8988T (cell line): Measurements from ENCODE around the gene HTT.

Experiments used
- DNase-seq: peaks from one replicate; pipeline ENCODE4 v3.0.0; 2011

The HTT gene

DNA sequence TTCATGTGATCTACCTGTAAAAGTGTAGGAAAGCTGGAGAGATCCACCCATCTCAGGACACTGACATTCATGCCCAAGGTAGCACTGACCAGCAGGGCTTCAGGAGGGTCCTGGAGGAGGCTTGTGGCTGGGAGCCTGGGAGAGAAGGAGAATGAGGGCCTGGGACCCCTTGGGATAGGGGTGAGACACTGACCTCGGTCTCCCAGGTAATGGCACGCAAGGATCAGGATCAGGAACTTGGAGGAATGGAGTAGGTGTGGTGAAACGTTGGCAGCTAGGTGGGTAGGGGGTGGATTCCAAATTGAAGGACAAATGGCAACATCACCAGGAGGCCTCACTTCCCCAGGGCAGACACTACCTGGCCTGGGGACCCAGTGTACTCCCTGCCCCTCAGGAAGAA is 206.0 kb downstream of the HTT start:
- DNase-seq, result no peak

GRCh38 chr4:3283483-3283882 is 209.0 kb downstream of the HTT start:
- DNase-seq, result no peak

GRCh38 chr4:3283916-3284315 is 209.4 kb downstream of the HTT start:
- DNase-seq, result no peak

DNA sequence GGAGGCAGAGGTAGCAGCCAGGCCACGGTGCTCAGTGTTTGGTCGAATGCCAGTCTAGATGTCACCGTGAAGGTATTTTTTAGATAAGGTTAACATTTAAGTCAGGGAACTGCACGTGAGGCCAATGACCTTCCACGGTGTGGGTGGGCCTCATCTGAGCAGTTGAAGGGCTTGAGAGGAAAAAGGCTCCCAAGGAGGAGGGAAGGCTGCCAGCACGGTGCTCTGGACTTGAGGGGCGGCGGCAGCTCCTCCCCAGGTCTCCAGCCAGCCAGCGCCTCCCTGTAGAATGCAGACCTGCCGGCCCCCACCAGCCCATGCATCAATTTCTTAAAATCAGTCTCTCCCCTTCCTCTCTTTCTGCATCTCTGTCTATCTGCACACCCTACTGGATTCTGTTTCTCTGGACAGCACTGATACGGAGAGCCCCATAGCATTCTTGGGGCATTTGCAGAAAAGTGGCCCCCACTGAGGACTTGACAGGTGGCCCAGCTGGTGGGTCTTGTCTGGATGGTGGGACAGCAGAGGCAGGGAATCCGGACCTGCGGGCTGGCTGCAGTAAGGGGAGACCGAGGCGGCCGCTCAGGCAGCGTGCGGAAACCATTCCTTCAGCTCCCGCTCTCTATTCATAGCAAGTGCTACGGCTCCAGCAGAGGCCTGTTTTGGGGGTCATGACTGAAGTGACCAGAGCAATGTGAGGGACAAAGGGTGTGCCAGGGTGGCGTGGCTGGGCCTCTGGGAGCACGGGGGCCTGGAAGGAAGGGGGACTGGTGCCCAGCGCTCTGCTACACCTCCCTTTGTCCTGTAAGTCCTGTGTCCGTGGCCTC is 210.5 kb downstream of the HTT start:
- no peak for DNase-seq

- no peak for DNase-seq
Observed at GRCh38 chr4:3285558-3286334, 211.3 kb downstream of the HTT start.

GRCh38 chr4:3286335-3287175 is 212.1 kb downstream of the HTT start:
- DNase-seq, result no peak

GRCh38 chr4:3287271-3287971 is 212.9 kb downstream of the HTT start:
- DNase-seq, result no peak

DNA sequence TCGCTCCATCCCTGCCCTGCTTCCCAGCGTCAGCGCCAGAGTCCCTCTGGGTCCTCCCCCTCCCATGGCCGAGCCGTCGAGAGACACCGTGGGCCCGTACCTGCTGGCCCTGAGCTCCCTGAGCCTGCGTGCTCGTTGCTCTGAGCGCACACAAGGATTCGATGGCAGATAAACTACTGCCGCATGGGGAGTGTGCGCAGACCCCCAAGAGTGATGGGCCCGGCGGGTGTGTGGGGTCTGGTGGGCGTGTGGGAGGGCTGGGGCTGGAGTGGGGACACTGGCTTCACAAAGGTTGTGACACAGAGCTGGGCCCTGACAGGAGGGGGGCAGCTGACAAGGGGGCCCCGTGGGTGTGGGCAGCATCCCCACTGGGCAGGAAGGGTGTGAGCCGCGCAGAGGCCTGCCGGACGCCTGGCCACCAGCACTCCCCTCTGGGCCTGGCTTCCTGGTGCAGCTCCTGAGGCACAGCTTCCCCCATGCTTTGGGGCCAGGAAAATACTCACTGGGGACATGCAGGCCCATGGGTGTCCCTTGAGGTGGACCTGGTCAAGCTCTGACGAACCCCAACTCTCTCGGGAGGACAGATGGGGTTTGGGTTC is 213.6 kb downstream of the HTT start:
- DNase-seq, result no peak

- no peak for DNase-seq
Observed at GRCh38 chr4:3288571-3289094, 214.2 kb downstream of the HTT start.

DNA sequence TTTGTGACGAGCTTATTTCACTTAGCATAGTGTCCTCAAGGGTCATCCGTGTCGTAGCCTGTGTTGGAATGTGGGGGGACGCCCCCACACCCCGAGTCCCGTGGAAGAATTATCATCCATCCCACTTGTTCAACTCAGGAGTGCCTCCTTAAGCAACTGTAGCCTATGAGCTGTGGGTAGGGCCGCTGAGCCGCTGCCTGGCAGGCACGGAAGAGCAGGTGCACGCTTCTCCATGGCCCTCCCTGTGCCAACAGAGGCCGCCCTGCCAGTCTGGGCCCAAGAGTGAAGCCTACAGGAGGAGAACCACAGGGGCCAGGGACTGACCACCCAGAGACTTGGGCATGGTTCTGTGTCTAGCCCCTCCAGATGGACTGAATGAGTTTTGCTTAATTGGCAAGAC is 216.0 kb downstream of the HTT start:
- DNase-seq, result no peak

- no peak for DNase-seq
Observed at GRCh38 chr4:3290889-3291321, 216.4 kb downstream of the HTT start.

DNA sequence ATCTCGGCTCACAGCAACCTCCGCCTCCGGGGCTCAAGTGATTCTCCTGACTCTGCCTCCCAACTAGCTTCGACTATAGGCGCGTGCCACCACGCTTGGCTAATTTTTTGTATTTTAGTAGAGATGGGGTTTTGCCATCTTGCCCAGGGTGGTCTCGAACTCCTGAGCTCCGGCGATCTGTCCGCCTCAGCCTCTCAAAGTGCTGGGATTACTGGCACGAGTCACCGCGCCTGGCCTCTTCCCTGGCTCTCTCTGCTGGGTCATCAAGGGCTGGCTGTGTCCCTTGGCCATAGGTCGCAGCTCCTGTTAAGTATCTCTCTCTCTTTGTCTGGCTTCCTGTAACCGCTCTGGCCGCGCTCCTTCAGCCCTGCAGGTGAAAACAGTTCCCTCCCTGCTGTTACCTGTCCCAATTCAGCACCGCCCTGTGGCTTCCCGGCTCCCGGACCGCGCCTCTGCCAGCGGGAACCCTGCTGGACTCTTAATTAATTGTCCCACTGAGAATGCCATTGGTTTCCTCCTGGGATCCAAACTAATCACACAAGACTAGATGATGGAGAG is 217.0 kb downstream of the HTT start:
- no peak for DNase-seq

DNA sequence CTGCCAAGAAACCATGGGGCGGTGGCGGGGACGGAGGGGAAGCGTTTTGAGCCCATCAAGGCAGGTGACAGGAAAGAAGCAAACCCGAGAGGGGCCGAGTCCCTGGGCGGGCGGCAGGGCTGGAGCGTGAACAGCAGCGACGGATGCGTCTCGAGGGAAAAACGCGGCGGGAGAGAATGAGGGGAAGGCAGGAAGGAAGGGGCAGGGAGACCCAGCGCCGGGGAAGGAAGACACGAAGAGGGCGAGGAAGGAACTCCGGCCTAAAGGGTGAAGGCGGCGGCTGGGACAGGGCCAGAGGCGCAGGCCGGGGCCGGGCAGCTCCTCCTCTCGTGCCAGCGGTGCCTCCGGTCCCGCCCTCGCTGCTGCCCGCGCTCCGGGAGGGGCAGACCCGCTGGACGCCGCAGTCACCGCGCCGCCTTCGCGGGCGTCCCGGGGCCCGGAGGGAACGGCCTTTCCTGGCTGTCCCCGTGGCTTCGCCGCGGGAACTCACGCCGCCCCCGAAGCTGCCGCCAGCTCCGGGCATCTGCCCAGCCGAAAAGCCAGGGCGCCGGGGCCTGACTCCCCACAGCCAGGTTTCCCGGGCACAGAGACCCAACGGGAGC is 217.6 kb downstream of the HTT start:
- DNase-seq, result peak; percentile 79

DNA sequence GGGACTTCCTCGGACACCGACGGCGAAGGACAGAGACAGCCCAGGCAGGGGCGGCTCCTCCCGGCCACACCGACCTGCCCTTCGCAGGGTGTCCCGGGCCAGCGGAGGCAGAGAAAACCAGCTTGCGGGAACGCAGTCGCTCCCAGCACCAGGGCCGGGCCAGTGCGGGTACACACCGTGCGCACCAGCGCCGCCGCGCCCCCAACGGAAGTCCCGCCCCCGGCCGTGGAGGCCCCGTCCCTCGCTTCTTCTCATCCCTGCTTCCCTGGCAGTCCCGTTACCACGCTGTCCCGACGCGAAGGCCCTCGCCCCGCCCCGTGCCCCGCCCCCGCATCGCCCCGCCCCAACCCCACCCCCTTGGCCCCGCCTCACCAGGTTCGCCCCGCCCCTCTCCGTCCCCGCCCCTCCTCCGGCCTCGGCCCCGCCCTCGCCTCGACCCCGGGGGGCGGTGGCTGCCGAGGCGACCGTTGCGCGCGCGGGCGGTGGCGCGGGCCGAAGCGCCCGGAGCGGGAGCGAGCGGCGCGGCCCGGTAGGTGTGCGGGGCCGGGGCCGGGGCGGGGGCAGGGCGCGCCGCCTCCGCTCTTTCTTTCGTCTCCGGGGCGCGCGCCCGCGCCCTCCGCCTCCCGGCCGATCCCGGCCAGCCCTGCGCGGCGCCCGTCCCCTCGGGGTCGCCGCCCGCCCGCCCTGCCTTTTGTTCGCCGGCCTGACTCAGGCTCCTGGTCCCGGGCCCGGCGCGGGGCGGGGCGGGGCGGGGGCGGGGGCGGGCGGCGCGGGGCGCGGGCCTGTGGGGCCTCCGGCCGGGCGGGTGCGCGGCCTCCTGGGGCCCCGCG is 218.3 kb downstream of the HTT start, which contains the start of gene RGS12:
TSS of gene RGS12 (plus strand) at position 451 of the 830 bp plus-strand sequence. CDS start 23,150 bp downstream, outside the sequence.
- peak; percentile 100 for DNase-seq
